BLaER1 treated with 17β-estradiol and CSF1 and Interleukin-3, amounts not matched to agents 10 nM and 100 nM (cell line): ENCODE measurements around the gene DUSP22.
A peak's percentile ranks its signal among the peaks of the same experiment; 100 is the strongest.
"Not testable (repeated sequence)": the region's sequence is repeated elsewhere in the genome, so short reads cannot be mapped to it uniquely, and the experiment has no call there.

ENCODE experiments used
- H3K27ac ChIP-seq, 11 experiments: shearing (Covaris generic); formaldehyde crosslinking; 2 replicates each; pipeline ENCODE4 v1.8.1; 2022
- H3K27me3 ChIP-seq, 11 experiments: shearing (Covaris generic); formaldehyde crosslinking; 2 replicates each; pipeline ENCODE4 v1.8.1; 2022
- H3K36me3 ChIP-seq, 11 experiments: shearing (Covaris generic); formaldehyde crosslinking; 2 replicates each; pipeline ENCODE4 v1.8.1; 2022
- H3K4me1 ChIP-seq, 10 experiments: shearing (Covaris generic); formaldehyde crosslinking; 2 replicates each; pipeline ENCODE4 v1.8.1; 2022
- H3K4me2 ChIP-seq, 11 experiments: shearing (Covaris generic); formaldehyde crosslinking; 2 replicates each; pipeline ENCODE4 v1.8.1; 2022
- H3K4me3 ChIP-seq, 10 experiments: shearing (Covaris generic); formaldehyde crosslinking; 2 replicates each; pipeline ENCODE4 v1.8.1; 2022
- H3K9ac ChIP-seq, 11 experiments: shearing (Covaris generic); formaldehyde crosslinking; 2 replicates each; pipeline ENCODE4 v1.8.1; 2022
- H3K9me3 ChIP-seq, 11 experiments: shearing (Covaris generic); formaldehyde crosslinking; replicated peaks in 1 of 11; 2 replicates each; pipeline ENCODE4 v1.8.1; 2022
- H4K20me1 ChIP-seq, 11 experiments: shearing (Covaris generic); formaldehyde crosslinking; 2 replicates each; pipeline ENCODE4 v1.8.1; 2022
- Cebpa-rat ChIP-seq, 11 experiments: shearing (Covaris generic); IDR thresholded peaks; 2 replicates each; pipeline ENCODE4 v1.8.1; 2022

The DUSP22 gene

DNA sequence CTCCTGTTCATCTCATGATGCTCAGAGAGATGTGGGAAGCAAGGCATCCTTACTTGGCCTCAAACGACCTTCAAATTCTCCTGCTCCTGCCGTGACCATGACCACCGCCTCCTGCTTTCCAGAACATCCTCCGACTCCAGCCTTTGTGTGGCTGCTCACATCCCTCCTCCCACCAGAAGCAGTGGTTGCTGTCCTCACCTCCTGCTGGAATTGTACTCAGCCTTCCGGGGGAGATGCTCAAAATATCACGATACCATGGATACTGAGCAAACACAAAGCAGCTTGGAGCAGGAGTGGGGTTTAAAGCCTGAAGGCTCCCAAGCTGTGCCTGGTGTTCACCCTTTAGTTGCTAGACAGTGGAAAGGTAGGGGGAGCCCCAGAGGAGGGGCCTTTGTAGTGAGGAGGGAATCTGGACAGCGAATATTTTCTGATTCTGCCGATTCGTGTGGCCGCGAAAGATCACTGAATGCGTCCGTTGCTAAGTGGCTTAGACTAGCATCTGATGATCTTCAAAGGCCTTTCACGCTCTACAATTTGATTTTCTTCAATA is 9.3 kb upstream of the DUSP22 start:
- Histone ChIP-seq H3K9me3 (peaks cover 0 to 11% (median 0%) of the 10 kb centered on the region in 11 experiments; a peak in 6 of 22 replicates), H4K20me1 (no peaks in the 10 kb centered on the region), H3K27me3 (no peaks in the 10 kb centered on the region), H3K36me3 (no peaks in the 10 kb centered on the region), H3K27ac (no peak overlapping the region), H3K4me3 (no peak overlapping the region), H3K4me1 (peaks cover 16 to 24% (median 21%) of the 10 kb centered on the region in 10 experiments), H3K4me2 (no peak overlapping the region), H3K9ac (no peak overlapping the region)
- no peak for TF ChIP-seq Cebpa-rat (IDR thresholded peaks at IDR 0.05)

DNA sequence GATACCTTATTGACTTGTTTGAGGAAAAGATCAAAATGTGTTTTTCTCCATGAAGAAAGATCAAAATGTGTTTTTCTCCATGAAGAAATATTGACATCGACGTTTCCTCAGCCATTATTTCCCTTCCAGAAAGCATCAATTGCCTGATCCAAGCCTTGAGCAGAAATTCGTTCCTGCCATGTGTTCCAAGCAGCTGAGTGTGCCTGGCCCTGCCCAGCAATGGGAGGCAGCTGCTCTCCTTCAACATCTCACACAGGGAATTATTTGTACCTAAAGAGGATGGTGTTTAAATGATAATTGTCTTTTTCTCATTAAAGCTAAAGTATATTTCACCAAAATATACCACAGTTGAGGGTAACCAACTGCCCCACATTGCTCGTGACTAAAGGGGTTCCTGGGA is 7.8 kb upstream of the DUSP22 start:
- no peaks in the 10 kb centered on the region for H4K20me1 ChIP-seq
- no peaks in the 10 kb centered on the region for H3K27me3 ChIP-seq
- no peak overlapping the region for H3K4me3 ChIP-seq
- H3K27ac ChIP-seq: no peak overlapping the region
- no peak for TF ChIP-seq Cebpa-rat (IDR thresholded peaks at IDR 0.05)
- H3K9ac ChIP-seq: no peak overlapping the region
- H3K36me3 ChIP-seq: no peaks in the 10 kb centered on the region
- no peak overlapping the region for H3K4me2 ChIP-seq
- H3K4me1 ChIP-seq: peaks cover 20 to 37% (median 29%) of the 10 kb centered on the region in 10 experiments
- H3K9me3 ChIP-seq: peaks cover 0 to 11% (median 0%) of the 10 kb centered on the region in 11 experiments; a peak in 6 of 22 replicates

DNA sequence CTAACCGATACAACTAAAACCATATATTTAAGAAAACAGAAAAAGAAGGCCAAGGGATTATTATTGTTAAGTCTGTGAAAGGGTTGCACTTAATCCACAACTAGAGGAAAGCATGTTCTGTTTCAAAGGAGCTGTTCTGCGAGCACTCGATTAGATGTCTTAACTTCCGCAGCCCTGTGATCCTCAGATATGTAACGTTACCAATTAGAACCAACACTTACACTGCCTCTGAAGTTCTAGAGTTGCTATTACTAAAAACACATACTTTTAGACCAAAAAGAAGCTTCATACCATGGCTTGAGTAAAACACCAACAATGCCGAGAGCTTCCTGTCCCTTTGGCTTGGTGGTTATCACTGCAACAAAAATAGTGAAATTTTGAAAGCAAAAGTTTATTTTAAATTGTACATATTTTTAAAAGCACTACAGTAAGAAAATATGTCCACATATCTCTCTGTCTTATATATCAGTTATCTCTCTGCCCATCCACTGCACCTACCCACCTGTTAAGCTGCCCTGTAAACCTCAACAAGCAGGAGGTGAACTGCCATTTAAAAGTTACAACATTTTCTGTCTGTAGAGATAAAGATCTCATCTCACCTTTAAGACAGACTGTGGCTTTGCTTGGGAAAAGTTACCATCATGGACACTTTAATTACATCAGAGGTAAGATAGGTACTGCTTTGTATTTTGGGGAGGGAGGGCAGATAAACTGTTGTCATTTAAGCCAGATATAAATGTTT is 7.1 kb upstream of the DUSP22 start:
- Histone ChIP-seq H3K4me2 (peak overlapping the region in 3 of 11 experiments; percentile 76 to 81 (median 76); a peak in 1 of 22 replicates), H3K27me3 (no peaks in the 10 kb centered on the region), H3K4me3 (no peak overlapping the region), H3K4me1 (peaks cover 22 to 44% (median 31%) of the 10 kb centered on the region in 10 experiments), H4K20me1 (no peaks in the 10 kb centered on the region), H3K27ac (no peak overlapping the region), H3K9ac (no peak overlapping the region), H3K9me3 (peaks cover 0 to 11% (median 0%) of the 10 kb centered on the region in 11 experiments; a peak in 6 of 22 replicates), H3K36me3 (no peaks in the 10 kb centered on the region)
- TF ChIP-seq Cebpa-rat (IDR thresholded peaks at IDR 0.05): no peak

DNA sequence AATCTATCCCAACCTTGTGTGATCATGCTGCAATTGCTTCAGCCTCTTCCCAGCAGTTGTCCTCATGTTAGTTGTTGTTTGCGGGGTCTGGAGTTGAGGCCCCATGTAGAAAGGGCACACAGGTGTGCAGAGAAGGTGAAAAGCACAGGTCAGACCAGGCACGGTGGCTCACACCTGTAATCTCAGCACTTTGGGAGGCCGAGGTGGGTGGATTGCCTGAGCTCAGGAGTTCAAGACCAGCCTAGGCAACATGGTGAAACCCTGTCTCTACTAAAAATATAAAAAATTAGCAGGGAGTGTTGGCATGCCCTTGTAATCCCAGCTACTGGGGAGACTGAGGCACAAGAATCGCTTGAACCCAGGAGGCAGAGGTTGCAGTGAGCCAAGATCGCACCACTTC is 6.4 kb upstream of the DUSP22 start:
- H3K9me3 ChIP-seq: peaks cover 0 to 11% (median 0%) of the 10 kb centered on the region in 11 experiments; a peak in 6 of 22 replicates
- H3K27me3 ChIP-seq, H4K20me1 ChIP-seq, H3K9ac ChIP-seq, H3K4me3 ChIP-seq, H3K36me3 ChIP-seq, H3K27ac ChIP-seq: not testable (repeated sequence)
- peaks cover 29 to 51% (median 38%) of the 10 kb centered on the region in 10 experiments for H3K4me1 ChIP-seq
- peak overlapping the region in 9 of 11 experiments; percentile 39 to 81 (median 72); a peak in 14 of 22 replicates for H3K4me2 ChIP-seq

DNA sequence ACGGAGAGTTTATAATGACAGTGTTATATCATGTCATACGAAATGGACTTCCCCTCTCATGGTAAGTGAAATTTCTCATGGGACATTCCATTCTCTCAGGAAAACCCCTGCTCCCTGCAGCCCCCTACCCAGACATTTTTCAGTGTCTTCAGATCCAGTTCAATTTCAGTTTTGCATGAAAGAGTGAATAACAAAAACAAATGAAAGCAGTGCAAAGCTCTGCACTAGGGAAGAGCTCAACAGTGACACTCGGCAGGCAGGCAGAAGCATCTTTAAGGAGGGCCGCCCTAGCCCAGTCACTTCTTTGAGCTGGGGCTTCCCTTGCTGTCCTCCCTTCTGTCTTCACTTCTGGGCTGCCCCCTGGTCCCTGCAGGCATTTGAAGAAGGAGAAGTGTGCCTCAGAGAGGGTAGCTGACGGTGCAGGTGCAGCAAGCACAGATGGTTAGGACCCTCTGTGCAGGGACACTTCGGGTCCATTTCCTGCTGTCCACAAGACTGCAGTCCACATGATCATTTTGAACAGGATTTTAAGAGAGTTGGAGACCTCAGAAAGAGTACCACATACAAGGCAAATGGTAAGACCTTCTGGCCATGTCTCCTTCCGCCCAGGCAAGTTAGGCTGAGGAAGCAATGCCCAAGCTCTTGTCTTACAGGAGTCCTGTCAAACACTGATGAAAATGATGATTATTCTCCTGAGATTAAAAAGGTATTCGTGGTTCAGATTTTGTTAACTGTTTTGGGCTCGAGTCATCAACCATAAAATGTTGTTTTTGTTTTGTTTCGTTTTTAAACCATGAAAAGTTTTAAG is 5.4 kb upstream of the DUSP22 start:
- H3K4me3 ChIP-seq: no peak overlapping the region
- H3K9me3 ChIP-seq: peaks cover 0 to 11% (median 0%) of the 10 kb centered on the region in 11 experiments; a peak in 6 of 22 replicates
- no peak overlapping the region for H3K9ac ChIP-seq
- no peak overlapping the region for H3K27ac ChIP-seq
- H4K20me1 ChIP-seq: no peaks in the 10 kb centered on the region
- peaks cover 36 to 59% (median 45%) of the 10 kb centered on the region in 10 experiments for H3K4me1 ChIP-seq
- peak overlapping the region; percentile 35 to 86 (median 72) for H3K4me2 ChIP-seq
- no peaks in the 10 kb centered on the region for H3K27me3 ChIP-seq
- TF ChIP-seq Cebpa-rat (IDR thresholded peaks at IDR 0.05): no peak
- no peaks in the 10 kb centered on the region for H3K36me3 ChIP-seq

DNA sequence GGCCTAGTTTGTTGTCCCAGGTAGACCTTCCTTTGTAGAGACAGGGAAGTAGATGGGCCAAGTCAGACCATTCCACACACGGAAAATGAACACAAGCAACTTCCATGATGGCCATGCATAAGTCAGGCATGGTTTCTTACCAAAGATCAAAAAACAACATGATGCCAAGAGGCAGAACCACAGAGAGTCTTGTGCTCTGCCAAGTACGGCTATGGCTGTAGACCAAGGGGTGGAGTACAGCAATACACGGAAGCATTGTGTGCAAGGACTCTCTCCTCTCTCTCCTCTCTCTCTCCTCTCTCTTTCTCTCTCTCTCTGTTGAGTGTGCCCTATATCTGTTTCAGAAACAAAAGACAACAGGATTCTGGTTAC is 4.8 kb upstream of the DUSP22 start:
- H3K27ac ChIP-seq: no peak overlapping the region
- peak overlapping the region; percentile 35 to 86 (median 72); a peak in 21 of 22 replicates for H3K4me2 ChIP-seq
- H3K9ac ChIP-seq: no peak overlapping the region
- TF ChIP-seq Cebpa-rat (IDR thresholded peaks at IDR 0.05): no peak
- H4K20me1 ChIP-seq: no peaks in the 10 kb centered on the region
- peaks cover 0 to 7% (median 0%) of the 10 kb centered on the region in 11 experiments; a peak in 6 of 22 replicates for H3K9me3 ChIP-seq
- no peak overlapping the region for H3K4me3 ChIP-seq
- peaks cover 36 to 59% (median 45%) of the 10 kb centered on the region in 10 experiments for H3K4me1 ChIP-seq
- no peaks in the 10 kb centered on the region for H3K36me3 ChIP-seq
- H3K27me3 ChIP-seq: no peaks in the 10 kb centered on the region

DNA sequence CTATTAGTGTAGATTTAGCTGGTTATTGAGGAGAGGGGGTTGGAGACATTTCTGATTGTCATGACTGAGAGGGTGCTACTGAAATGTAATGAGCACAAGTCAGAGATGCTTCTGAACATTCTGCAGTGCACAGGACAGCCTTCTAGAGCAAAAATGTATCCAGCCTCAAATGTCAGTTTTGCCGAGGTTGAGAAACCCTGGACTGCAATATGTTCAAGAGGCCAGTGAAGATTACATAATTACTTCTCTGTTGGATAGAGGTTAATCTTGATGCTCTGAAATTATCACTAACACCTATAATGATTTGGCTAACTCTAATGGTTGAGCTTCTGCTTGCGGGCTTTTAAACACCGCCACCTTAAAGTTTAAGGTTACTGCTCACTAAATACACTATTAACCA is 3.4 kb upstream of the DUSP22 start:
- no peak overlapping the region for H3K4me3 ChIP-seq
- no peaks in the 10 kb centered on the region for H4K20me1 ChIP-seq
- no peak overlapping the region for H3K9ac ChIP-seq
- H3K27me3 ChIP-seq: no peaks in the 10 kb centered on the region
- no peaks in the 10 kb centered on the region for H3K36me3 ChIP-seq
- no peaks in the 10 kb centered on the region for H3K9me3 ChIP-seq
- TF ChIP-seq Cebpa-rat (IDR thresholded peaks at IDR 0.05): no peak
- H3K4me2 ChIP-seq: peak overlapping the region in 3 of 11 experiments; percentile 8 to 95 (median 86); a peak in 3 of 22 replicates
- H3K4me1 ChIP-seq: peaks cover 42 to 63% (median 53%) of the 10 kb centered on the region in 10 experiments
- no peak overlapping the region for H3K27ac ChIP-seq

DNA sequence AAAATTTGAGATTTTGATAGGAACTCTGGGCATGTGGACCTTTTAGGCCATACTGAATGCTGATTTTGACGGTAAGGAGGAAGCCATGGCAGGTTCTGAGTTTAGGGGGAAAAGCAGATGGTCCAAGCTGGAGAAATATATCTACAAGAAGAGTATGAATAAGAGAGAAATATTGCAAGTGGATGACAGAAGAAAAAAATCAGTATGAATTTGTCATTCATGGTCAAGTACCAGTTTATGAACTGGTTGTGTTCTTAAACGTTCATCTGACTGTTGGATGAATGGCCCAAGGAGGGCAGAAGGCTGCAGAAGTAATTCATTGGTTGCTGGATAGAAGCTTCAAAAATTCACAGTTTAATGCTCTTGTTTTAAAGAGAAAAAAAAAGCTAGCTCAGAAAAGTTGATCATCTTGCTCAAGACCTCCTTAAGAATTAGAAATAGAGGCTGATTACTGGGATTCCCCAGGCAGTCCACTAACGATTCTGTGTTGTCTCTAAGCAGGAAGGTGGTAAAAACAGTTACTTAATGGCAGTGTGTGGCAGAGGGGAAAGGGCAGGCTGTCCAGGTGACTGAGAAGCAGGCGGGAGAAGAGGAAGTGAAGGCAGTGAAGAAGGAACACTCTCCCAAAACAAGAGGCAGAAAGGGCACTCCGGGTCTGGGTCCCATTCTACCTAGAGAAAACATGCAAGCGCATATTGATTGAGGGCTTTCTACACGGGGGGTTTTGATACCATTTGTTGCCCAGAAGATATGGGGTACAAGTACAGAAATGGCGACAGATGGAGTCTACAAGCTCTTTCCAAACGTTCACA is 2.0 kb upstream of the DUSP22 start:
- no peak for TF ChIP-seq Cebpa-rat (IDR thresholded peaks at IDR 0.05)
- Histone ChIP-seq H3K4me1 (peaks cover 56 to 78% (median 67%) of the 10 kb centered on the region in 10 experiments), H3K9ac (no peak overlapping the region), H3K4me3 (no peak overlapping the region), H3K9me3 (peaks cover 0 to 9% (median 0%) of the 10 kb centered on the region in 11 experiments; a peak in 8 of 22 replicates), H4K20me1 (no peaks in the 10 kb centered on the region), H3K36me3 (no peaks in the 10 kb centered on the region), H3K27me3 (no peaks in the 10 kb centered on the region), H3K27ac (no peak overlapping the region), H3K4me2 (peak overlapping the region; percentile 79 to 95 (median 87))
